HCT116 (cell line): Measurements from ENCODE around the gene BLCAP. TPM values are rescaled to one million over a fixed set of nuclear protein-coding genes. Genes with fewer than 3 reads are reported as not detected.

ENCODE experiments used
- ATAC-seq: fragments of 200-7000 bp; cut with Tn5 transposase; 2 replicates; pipeline ENCODE4 v1.9.1; 2020; ENCODE audit warnings: mild to moderate bottlenecking, moderate library complexity
- BruUV-seq: library from RNA; stranded (reverse); fragments of 400-500 nt; replicated peaks from 2 replicates; lab custom pipeline; 2021; lab: Mats Ljungman, UMichigan
- CTCF ChIA-PET: fragments of 300-600 bp; sonication (Branson Sonifier 250); formaldehyde crosslinking; loops from one replicate; lab custom pipeline; 2021; ENCODE audit warnings: antibody characterized with exemption; lab: Charles Lee
- POLR2A ChIA-PET: fragments of 300-600, 350-600 bp; sonication (Branson Sonifier 250); formaldehyde crosslinking; loops from one replicate; lab custom pipeline; 2021; ENCODE audit warnings: antibody characterized with exemption; lab: Charles Lee
- RAD21 ChIA-PET, 2 experiments: fragments of 300-600 bp; sonication (Branson Sonifier 250); formaldehyde crosslinking; loops; one replicate each; lab custom pipeline; 2023; ENCODE audit warnings: low total read pairs in 2 of 2; ENCODE audit not compliant: uncharacterized antibody in 2 of 2, unreplicated experiment in 2 of 2, low non-redundant PET in 1 of 2; lab: Charles Lee
- DNase-seq: peaks from one replicate; pipeline ENCODE4 v3.0.0-alpha.2; 2010; ENCODE audit warnings: low read depth, low spot score
- H2AFZ ChIP-seq: fragments of 200-600 bp; shearing (Covaris generic), sonication (generic); 2 replicates; pipeline ENCODE4 v1.6.1; 2017; ENCODE audit warnings: low read depth, mixed run types, mixed read lengths, antibody characterized with exemption, low read length; ENCODE audit not compliant: poor library complexity, severe bottlenecking
- H3K27ac ChIP-seq: 2 replicates; pipeline ENCODE4 v1.5.1; 2012; ENCODE audit warnings: low read depth, low read length
- H3K27me3 ChIP-seq: fragments of 200-600 bp; sonication (generic); 2 replicates; pipeline ENCODE4 v1.6.1; 2016; ENCODE audit warnings: mixed run types, low read length, mixed read lengths; ENCODE audit not compliant: insufficient read depth
- H3K36me3 ChIP-seq, 2 experiments: fragments of 200-500 bp in 1 of 2; fragments of 200-600 bp in 1 of 2; sonication (Bioruptor generic) in 1 of 2; sonication (generic) in 1 of 2; 2 replicates each; pipeline versions ENCODE4 v1.5.1 to v1.6.1; 2014 to 2016; ENCODE audit warnings: low read length in 2 of 2, inconsistent platforms in 1 of 2, mixed read lengths in 1 of 2, mixed run types in 1 of 2; ENCODE audit not compliant: insufficient read depth in 2 of 2, control insufficient read depth in 1 of 2
- H3K4me1 ChIP-seq, 2 experiments: fragments of 200-600 bp in 1 of 2; sonication (generic) in 1 of 2; 2 replicates each; pipeline versions ENCODE4 v1.5.1 to v1.6.1; 2012 to 2017; ENCODE audit warnings: low read length in 2 of 2, inconsistent platforms in 1 of 2, mild to moderate bottlenecking in 1 of 2, mixed read lengths in 1 of 2, mixed run types in 1 of 2, moderate library complexity in 1 of 2; ENCODE audit not compliant: insufficient read depth in 2 of 2, control insufficient read depth in 1 of 2
- H3K4me2 ChIP-seq: fragments of 200-600 bp; sonication (generic); 2 replicates; pipeline ENCODE4 v1.6.1; 2017; ENCODE audit warnings: mixed run types, low read length, mixed read lengths
- H3K4me3 ChIP-seq, 2 experiments: fragments of 200-600 bp in 1 of 2; sonication (generic) in 1 of 2; replicated peaks in 1 of 2; 2 replicates each; pipeline ENCODE4 v1.5.1; 2011 to 2016; ENCODE audit warnings: low read length in 2 of 2, control low read depth in 1 of 2, low read depth in 1 of 2, mild to moderate bottlenecking in 1 of 2, mixed read lengths in 1 of 2, mixed run types in 1 of 2
- H3K79me2 ChIP-seq: fragments of 200-600 bp; sonication (generic); 2 replicates; pipeline ENCODE4 v1.6.1; 2017; ENCODE audit warnings: mild to moderate bottlenecking, mixed run types, low read length, moderate library complexity, mixed read lengths; ENCODE audit not compliant: insufficient read depth
- H3K9ac ChIP-seq: fragments of 200-600 bp; sonication (generic); 2 replicates; pipeline ENCODE4 v1.6.1; 2016; ENCODE audit warnings: low read length, mixed read lengths
- H3K9me2 ChIP-seq: fragments of 200-600 bp; sonication (generic), shearing (Covaris generic); 2 replicates; pipeline ENCODE4 v1.6.1; 2017; ENCODE audit warnings: mixed run types, mild to moderate bottlenecking, moderate library complexity; ENCODE audit not compliant: insufficient read depth
- H3K9me3 ChIP-seq, 2 experiments: fragments of 200-500 bp in 1 of 2; fragments of 200-600 bp in 1 of 2; sonication (Bioruptor generic) in 1 of 2; sonication (generic) in 1 of 2; 2 replicates each; pipeline ENCODE4 v1.6.1; 2014 to 2017; ENCODE audit warnings: low read length in 2 of 2, mixed read lengths in 2 of 2, inconsistent platforms in 1 of 2, low read depth in 1 of 2, mild to moderate bottlenecking in 1 of 2, mixed run types in 1 of 2, moderate library complexity in 1 of 2; ENCODE audit not compliant: control insufficient read depth in 1 of 2, insufficient read depth in 1 of 2
- H4K20me1 ChIP-seq: fragments of 200-600 bp; sonication (generic), shearing (Covaris generic); 2 replicates; pipeline ENCODE4 v1.6.1; 2017; ENCODE audit warnings: mixed run types, mild to moderate bottlenecking, moderate library complexity; ENCODE audit not compliant: insufficient read depth
- CBX3 ChIP-seq: IDR thresholded peaks from 2 replicates; pipeline ENCODE4 v1.6.1; 2012; ENCODE audit warnings: low read depth
- CEBPB ChIP-seq: IDR thresholded peaks from 2 replicates; pipeline ENCODE4 v1.6.1; 2012; ENCODE audit warnings: low read depth
- EGR1 ChIP-seq: IDR thresholded peaks from 2 replicates; pipeline ENCODE4 v1.6.1; 2012; ENCODE audit warnings: low read depth
- ELF1 ChIP-seq: IDR thresholded peaks from 2 replicates; pipeline ENCODE4 v1.6.1; 2012; ENCODE audit warnings: low read depth, borderline replicate concordance
- JUND ChIP-seq: IDR thresholded peaks from 2 replicates; pipeline ENCODE4 v1.6.1; 2012
- POLR2A ChIP-seq: IDR thresholded peaks from 2 replicates; pipeline ENCODE4 v1.7.0; 2011; ENCODE audit warnings: borderline replicate concordance; ENCODE audit not compliant: insufficient read depth, insufficient read length; ENCODE audit errors: extremely low read depth
- RAD21 ChIP-seq: IDR thresholded peaks from 2 replicates; pipeline ENCODE4 v1.6.1; 2012; ENCODE audit warnings: low read depth, mild to moderate bottlenecking
- SRF ChIP-seq: IDR thresholded peaks from 2 replicates; pipeline ENCODE4 v1.6.1; 2012; ENCODE audit warnings: low read depth
- TCF7L2 ChIP-seq: IDR thresholded peaks from 2 replicates; pipeline ENCODE4 v1.7.0; 2011; ENCODE audit warnings: borderline replicate concordance, inconsistent platforms; ENCODE audit not compliant: insufficient read depth, insufficient read length; ENCODE audit errors: extremely low read depth
- YY1 ChIP-seq: IDR thresholded peaks from 2 replicates; pipeline ENCODE4 v1.6.1; 2011; ENCODE audit warnings: low read length, low read depth, moderate library complexity, mild to moderate bottlenecking; ENCODE audit not compliant: insufficient replicate concordance; ENCODE audit errors: extremely low read depth
- ZFX ChIP-seq: fragments of 450-650 bp; IDR thresholded peaks from 2 replicates; pipeline ENCODE4 v1.6.1; 2017
- intact Hi-C: fragments of 100-400 bp; cut with micrococcal nuclease; formaldehyde crosslinking; loops from 2 replicates; pipeline ENCODE4 v1.10.0; 2022
- total RNA-seq: library from RNA; stranded (reverse); gene quantifications from one replicate; pipeline ENCODE4 v1.2.1, GENCODE V29; 2021; ENCODE audit not compliant: unreplicated experiment
- TF ChIP-seq, protein P1 (sequence below): IDR thresholded peaks from 2 replicates; pipeline ENCODE4 v1.6.1; 2011; ENCODE audit warnings: mild to moderate bottlenecking, low read length, moderate library complexity; ENCODE audit not compliant: insufficient replicate concordance; ENCODE audit errors: extremely low read depth
- TF ChIP-seq, protein P2 (sequence below): IDR thresholded peaks from 2 replicates; pipeline ENCODE4 v1.6.1; 2012
- TF ChIP-seq, protein P3 (sequence below), 3 experiments: fragments of 200-600 bp in 1 of 3; sonication (generic) in 1 of 3; IDR thresholded peaks in 2 of 3; conservative IDR thresholded peaks in 1 of 3; 2 replicates each; pipeline ENCODE4 v1.5.1; 2012 to 2017; ENCODE audit warnings: low read depth in 2 of 3, low read length in 2 of 3, antibody characterized with exemption in 1 of 3, borderline replicate concordance in 1 of 3, control low read depth in 1 of 3, mild to moderate bottlenecking in 1 of 3, mixed read lengths in 1 of 3, mixed run types in 1 of 3, moderate library complexity in 1 of 3; ENCODE audit not compliant: insufficient read depth in 1 of 3
- TF ChIP-seq, protein P4 (sequence below): IDR thresholded peaks from 2 replicates; pipeline ENCODE4 v1.6.1; 2012

BLCAP gene
- total RNA-seq, 1 experiment from 2014 or later, result 27.5 TPM

DNA sequence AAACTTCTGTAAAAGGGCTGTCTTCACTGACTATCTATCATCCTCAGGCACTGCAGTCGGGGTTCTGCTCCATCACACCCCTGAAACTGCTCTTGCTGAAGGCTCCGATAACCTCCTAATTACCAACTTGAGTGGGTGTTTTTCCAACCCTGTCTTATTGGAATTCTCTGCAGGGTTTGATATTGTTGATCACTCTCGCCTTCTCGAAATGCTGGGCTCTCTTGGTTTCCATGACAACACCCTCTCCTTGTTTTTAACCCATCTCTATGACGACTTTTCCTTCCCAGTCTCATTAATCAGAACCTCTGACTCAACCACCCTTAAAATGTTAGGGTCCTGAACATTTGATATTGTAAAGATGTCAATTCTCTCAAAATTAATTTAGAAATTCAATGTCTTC is 46.1 kb downstream of the BLCAP start:
- TF ChIP-seq, protein P1, sequence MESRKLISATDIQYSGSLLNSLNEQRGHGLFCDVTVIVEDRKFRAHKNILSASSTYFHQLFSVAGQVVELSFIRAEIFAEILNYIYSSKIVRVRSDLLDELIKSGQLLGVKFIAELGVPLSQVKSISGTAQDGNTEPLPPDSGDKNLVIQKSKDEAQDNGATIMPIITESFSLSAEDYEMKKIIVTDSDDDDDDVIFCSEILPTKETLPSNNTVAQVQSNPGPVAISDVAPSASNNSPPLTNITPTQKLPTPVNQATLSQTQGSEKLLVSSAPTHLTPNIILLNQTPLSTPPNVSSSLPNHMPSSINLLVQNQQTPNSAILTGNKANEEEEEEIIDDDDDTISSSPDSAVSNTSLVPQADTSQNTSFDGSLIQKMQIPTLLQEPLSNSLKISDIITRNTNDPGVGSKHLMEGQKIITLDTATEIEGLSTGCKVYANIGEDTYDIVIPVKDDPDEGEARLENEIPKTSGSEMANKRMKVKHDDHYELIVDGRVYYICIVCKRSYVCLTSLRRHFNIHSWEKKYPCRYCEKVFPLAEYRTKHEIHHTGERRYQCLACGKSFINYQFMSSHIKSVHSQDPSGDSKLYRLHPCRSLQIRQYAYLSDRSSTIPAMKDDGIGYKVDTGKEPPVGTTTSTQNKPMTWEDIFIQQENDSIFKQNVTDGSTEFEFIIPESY, result no peak
- Histone ChIP-seq H3K9ac (no peak overlapping the region), H3K9me2 (no peaks in the 10 kb centered on the region), H3K27me3 (peaks cover 74% of the 10 kb centered on the region), H3K79me2 (no peaks in the 10 kb centered on the region), H3K4me1 (no peaks in the 10 kb centered on the region), H3K9me3 (no peaks in the 10 kb centered on the region), H3K4me3 (no peak overlapping the region), H4K20me1 (no peaks in the 10 kb centered on the region), H2AFZ (no peak overlapping the region), H3K36me3 (no peaks in the 10 kb centered on the region), H3K27ac (no peak overlapping the region), H3K4me2 (no peak overlapping the region)
- no TSS peak for BruUV-seq
- ChIA-PET RAD21 (no interaction called here), CTCF (no interaction called here), POLR2A (no interaction called here)
- DNase-seq, result no peak
- no peak for ATAC-seq
- intact Hi-C loops, result no loop called here

DNA sequence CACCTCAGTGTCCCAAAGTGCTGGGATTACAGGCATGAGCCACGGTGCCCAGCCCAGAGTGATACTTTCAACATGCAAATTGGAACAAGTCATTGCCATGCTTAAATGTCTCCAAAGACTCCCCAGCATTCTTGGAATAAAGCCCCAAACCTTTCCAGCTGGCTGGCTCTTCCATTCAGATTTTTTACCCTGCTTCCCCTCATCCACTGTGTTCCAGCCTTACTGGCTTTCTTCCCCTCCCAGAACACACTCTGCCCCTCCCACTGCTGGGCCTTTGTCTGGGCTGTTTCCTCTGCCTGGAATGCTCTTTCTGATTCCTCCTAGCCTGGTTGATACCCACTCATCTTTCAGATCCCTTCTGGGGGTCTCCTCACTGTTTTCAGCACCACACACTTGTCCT is 46.8 kb downstream of the BLCAP start:
- Histone ChIP-seq H3K9ac (no peak overlapping the region), H3K4me2 (no peak overlapping the region), H3K79me2 (no peaks in the 10 kb centered on the region), H3K4me1 (no peaks in the 10 kb centered on the region), H4K20me1 (no peaks in the 10 kb centered on the region), H3K27me3 (peaks cover 81% of the 10 kb centered on the region), H3K4me3 (no peak overlapping the region), H3K27ac (no peak overlapping the region), H3K36me3 (no peaks in the 10 kb centered on the region), H3K9me2 (no peaks in the 10 kb centered on the region), H3K9me3 (no peaks in the 10 kb centered on the region), H2AFZ (no peak overlapping the region)
- no TSS peak for BruUV-seq
- CTCF ChIA-PET, result no interaction called here
- intact Hi-C loops, result no loop called here
- RAD21 ChIA-PET, result no interaction called here
- ATAC-seq, result no peak
- POLR2A ChIA-PET, result no interaction called here
- no peak for DNase-seq
- TF ChIP-seq RAD21 (no peak), YY1 (no peak), JUND (no peak), EGR1 (no peak), ZFX (no peak), CEBPB (no peak), CBX3 (no peak), TCF7L2 (no peak), ELF1 (no peak), SRF (no peak), POLR2A (no peak)
- TF ChIP-seq, protein P2, sequence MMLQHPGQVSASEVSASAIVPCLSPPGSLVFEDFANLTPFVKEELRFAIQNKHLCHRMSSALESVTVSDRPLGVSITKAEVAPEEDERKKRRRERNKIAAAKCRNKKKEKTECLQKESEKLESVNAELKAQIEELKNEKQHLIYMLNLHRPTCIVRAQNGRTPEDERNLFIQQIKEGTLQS, result no peak
- TF ChIP-seq, protein P3, sequence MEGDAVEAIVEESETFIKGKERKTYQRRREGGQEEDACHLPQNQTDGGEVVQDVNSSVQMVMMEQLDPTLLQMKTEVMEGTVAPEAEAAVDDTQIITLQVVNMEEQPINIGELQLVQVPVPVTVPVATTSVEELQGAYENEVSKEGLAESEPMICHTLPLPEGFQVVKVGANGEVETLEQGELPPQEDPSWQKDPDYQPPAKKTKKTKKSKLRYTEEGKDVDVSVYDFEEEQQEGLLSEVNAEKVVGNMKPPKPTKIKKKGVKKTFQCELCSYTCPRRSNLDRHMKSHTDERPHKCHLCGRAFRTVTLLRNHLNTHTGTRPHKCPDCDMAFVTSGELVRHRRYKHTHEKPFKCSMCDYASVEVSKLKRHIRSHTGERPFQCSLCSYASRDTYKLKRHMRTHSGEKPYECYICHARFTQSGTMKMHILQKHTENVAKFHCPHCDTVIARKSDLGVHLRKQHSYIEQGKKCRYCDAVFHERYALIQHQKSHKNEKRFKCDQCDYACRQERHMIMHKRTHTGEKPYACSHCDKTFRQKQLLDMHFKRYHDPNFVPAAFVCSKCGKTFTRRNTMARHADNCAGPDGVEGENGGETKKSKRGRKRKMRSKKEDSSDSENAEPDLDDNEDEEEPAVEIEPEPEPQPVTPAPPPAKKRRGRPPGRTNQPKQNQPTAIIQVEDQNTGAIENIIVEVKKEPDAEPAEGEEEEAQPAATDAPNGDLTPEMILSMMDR (IDR thresholded peaks at IDR 0.05 in 2 of 3, conservative IDR thresholded peaks at IDR 0.05 in 1 of 3; ENCODE audit: borderline replicate concordance in 1 of 3, insufficient read depth in 1 of 3, low read depth in 2 of 3, low read length in 2 of 3), result no peak
- TF ChIP-seq, protein P1, result no peak
- TF ChIP-seq, protein P4, sequence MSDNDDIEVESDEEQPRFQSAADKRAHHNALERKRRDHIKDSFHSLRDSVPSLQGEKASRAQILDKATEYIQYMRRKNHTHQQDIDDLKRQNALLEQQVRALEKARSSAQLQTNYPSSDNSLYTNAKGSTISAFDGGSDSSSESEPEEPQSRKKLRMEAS, result no peak
